ENCODE measurements around the gene ROBO3. TPM values are rescaled to one million over a fixed set of nuclear protein-coding genes. Genes with fewer than 3 reads are reported as not detected.

ROBO3 gene
- total and polyA plus RNA-seq, 2 donors (not counting 3 experiments of a cell fraction or from before 2014, with no cell fraction given): 27.1 to 65.4 TPM

- H3K4me3 ChIP-seq (replicated peaks in 1 of 3; ENCODE audit: insufficient read depth in 1 of 3, low read depth in 1 of 3, low read length in 3 of 3): no peak overlapping the region
- no peaks in the 10 kb centered on the region for H3K27me3 ChIP-seq (ENCODE audit: control insufficient read depth in 2 of 2, insufficient read depth in 2 of 2, low read length in 2 of 2)
- intact Hi-C loops (cut with micrococcal nuclease) (loop anchor here (10.0 kb wide), 1 partner anchor 705 kb away; the partner anchor contains the start of gene STT3A), dilution Hi-C loops (cut with MboI; ENCODE audit: extremely low pct_ligation_motif_present, low sequenced_read_pairs) (no loop called here)
- peaks cover 74% of the 10 kb centered on the region for H3K79me2 ChIP-seq (ENCODE audit: control insufficient read depth, insufficient read depth, low read length)
- H3K36me3 ChIP-seq (ENCODE audit: control insufficient read depth in 2 of 2, extremely low read depth in 1 of 2, insufficient read depth in 2 of 2, low read length in 2 of 2): peaks cover 74 to 79% of the 10 kb centered on the region in 2 experiments
- H3K27ac ChIP-seq (ENCODE audit: insufficient read depth, low read depth, low read length): no peak overlapping the region
- DNase-seq (ENCODE audit: low read depth, low spot score): no peak
- H3K4me1 ChIP-seq (ENCODE audit: control insufficient read depth, extremely low read depth, insufficient read depth, low read length): peaks cover 89% of the 10 kb centered on the region
- no TSS peak for BruUV-seq (replicated peaks)
- H4K20me1 ChIP-seq (replicated peaks; ENCODE audit: control insufficient read depth, extremely low read depth, insufficient read depth, low read length): no peaks in the 10 kb centered on the region
- TF ChIP-seq JUN (IDR thresholded peaks at IDR 0.05; ENCODE audit: borderline replicate concordance, insufficient read depth, insufficient read length, low read depth) (no peak), MYC (IDR thresholded peaks at IDR 0.05; ENCODE audit: low read depth, low read length) (no peak), EZH2 (IDR thresholded peaks at IDR 0.05; ENCODE audit: borderline replicate concordance, low read depth, low read length, severe bottlenecking) (no peak), CTCF (IDR thresholded peaks at IDR 0.05; ENCODE audit: extremely low read depth in 1 of 2, insufficient read depth in 1 of 2, low read depth in 1 of 2, low read length in 2 of 2) (no peak), GATA2 (IDR thresholded peaks at IDR 0.05; ENCODE audit: insufficient read depth, insufficient read length, low read depth, low read length) (no peak), POLR2AphosphoS5 (IDR thresholded peaks at IDR 0.05; ENCODE audit: insufficient read depth, low read depth, low read length) (no peak), MAX (IDR thresholded peaks at IDR 0.05; ENCODE audit: insufficient read depth, insufficient read length) (no peak), FOS (IDR thresholded peaks at IDR 0.05; ENCODE audit: borderline replicate concordance, insufficient read depth, low read length) (no peak), POLR2A (IDR thresholded peaks at IDR 0.05; ENCODE audit: low read depth, low read length) (no peak)
- H3K9me3 ChIP-seq (replicated peaks; ENCODE audit: control insufficient read depth, insufficient read depth, low read length): no peaks in the 10 kb centered on the region
- H3K4me2 ChIP-seq (ENCODE audit: insufficient read depth, low read length): no peak overlapping the region
- no peak for FAIRE-seq
- no peaks in the 10 kb centered on the region for H3K9me1 ChIP-seq (replicated peaks; ENCODE audit: control insufficient read depth, extremely low read depth, insufficient read depth, low read length)
- ChIA-PET CTCF (interaction anchor here (3.0 to 4.8 kb wide), 2 partner anchors 14 to 53 kb away, joined by 10 to 29 read pairs; no protein-coding TSS in a partner anchor), POLR2A (interaction anchor here (1.1 to 4.0 kb wide), 3 partner anchors 8 to 63 kb away, joined by 3 to 23 read pairs (median 4); no protein-coding TSS in a partner anchor)
- H2AFZ ChIP-seq (ENCODE audit: low read depth, low read length): no peak overlapping the region
- no peak overlapping the region for H3K9ac ChIP-seq (replicated peaks; ENCODE audit: extremely low read depth, insufficient read depth, low read length)
These were observed 24.9 kb downstream of the ROBO3 start for GRCh38 chr11:124890151-124890550.
